GM12878 (cell line): ENCODE data around the gene MRPS23.

Experiments used
- CBFB ChIP-seq: IDR thresholded peaks from 2 replicates; pipeline ENCODE4 v1.6.1; 2016; ENCODE audit warnings: antibody characterized with exemption, low read depth
- CREM ChIP-seq: IDR thresholded peaks from 2 replicates; pipeline ENCODE4 v1.6.1; 2014; ENCODE audit warnings: antibody characterized with exemption, low read depth
- TF ChIP-seq, protein P1 (sequence below), 3 experiments: IDR thresholded peaks in 2 of 3; conservative IDR thresholded peaks in 1 of 3; 2 replicates each; pipeline ENCODE4 v1.5.1; 2011; ENCODE audit warnings: low read depth in 3 of 3, low read length in 3 of 3, mild to moderate bottlenecking in 3 of 3, control low read depth in 2 of 3, moderate library complexity in 2 of 3, inconsistent platforms in 1 of 3, mixed read lengths in 1 of 3; ENCODE audit not compliant: control insufficient read depth in 2 of 3, insufficient read depth in 1 of 3; ENCODE audit errors: extremely low read depth in 1 of 3
- TF ChIP-seq, protein P2 (sequence below): fragments of 450-650 bp; IDR thresholded peaks from 2 replicates; pipeline ENCODE4 v1.6.1; 2016; ENCODE audit warnings: mild to moderate bottlenecking, moderate library complexity, borderline replicate concordance

DNA sequence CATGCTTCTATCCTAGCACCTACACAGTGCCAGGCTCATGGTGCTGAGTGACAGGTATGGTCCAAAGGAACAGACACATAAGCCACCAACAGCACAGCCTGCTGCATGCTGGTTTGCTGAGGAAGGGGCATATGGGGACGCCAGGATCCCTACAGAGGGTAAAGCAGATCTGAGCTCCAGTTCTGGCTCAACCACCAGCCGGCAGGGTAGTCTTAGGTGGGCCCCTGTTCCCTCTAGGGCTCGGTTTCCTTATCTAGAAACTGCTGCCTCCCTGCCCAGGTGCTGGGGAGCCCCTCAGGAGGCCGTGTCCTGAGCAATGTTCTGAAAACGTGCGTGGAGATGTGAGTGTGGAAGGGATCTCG lies 24.2 kb upstream of the MRPS23 start:
- TF ChIP-seq, protein P1, sequence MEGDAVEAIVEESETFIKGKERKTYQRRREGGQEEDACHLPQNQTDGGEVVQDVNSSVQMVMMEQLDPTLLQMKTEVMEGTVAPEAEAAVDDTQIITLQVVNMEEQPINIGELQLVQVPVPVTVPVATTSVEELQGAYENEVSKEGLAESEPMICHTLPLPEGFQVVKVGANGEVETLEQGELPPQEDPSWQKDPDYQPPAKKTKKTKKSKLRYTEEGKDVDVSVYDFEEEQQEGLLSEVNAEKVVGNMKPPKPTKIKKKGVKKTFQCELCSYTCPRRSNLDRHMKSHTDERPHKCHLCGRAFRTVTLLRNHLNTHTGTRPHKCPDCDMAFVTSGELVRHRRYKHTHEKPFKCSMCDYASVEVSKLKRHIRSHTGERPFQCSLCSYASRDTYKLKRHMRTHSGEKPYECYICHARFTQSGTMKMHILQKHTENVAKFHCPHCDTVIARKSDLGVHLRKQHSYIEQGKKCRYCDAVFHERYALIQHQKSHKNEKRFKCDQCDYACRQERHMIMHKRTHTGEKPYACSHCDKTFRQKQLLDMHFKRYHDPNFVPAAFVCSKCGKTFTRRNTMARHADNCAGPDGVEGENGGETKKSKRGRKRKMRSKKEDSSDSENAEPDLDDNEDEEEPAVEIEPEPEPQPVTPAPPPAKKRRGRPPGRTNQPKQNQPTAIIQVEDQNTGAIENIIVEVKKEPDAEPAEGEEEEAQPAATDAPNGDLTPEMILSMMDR (IDR thresholded peaks at IDR 0.05 in 2 of 3, conservative IDR thresholded peaks at IDR 0.05 in 1 of 3; ENCODE audit: control insufficient read depth in 2 of 3, extremely low read depth in 1 of 3, insufficient read depth in 1 of 3, low read depth in 3 of 3, low read length in 3 of 3) = no peak
- no peak for TF ChIP-seq CBFB
- TF ChIP-seq CREM = no peak
- TF ChIP-seq, protein P2, sequence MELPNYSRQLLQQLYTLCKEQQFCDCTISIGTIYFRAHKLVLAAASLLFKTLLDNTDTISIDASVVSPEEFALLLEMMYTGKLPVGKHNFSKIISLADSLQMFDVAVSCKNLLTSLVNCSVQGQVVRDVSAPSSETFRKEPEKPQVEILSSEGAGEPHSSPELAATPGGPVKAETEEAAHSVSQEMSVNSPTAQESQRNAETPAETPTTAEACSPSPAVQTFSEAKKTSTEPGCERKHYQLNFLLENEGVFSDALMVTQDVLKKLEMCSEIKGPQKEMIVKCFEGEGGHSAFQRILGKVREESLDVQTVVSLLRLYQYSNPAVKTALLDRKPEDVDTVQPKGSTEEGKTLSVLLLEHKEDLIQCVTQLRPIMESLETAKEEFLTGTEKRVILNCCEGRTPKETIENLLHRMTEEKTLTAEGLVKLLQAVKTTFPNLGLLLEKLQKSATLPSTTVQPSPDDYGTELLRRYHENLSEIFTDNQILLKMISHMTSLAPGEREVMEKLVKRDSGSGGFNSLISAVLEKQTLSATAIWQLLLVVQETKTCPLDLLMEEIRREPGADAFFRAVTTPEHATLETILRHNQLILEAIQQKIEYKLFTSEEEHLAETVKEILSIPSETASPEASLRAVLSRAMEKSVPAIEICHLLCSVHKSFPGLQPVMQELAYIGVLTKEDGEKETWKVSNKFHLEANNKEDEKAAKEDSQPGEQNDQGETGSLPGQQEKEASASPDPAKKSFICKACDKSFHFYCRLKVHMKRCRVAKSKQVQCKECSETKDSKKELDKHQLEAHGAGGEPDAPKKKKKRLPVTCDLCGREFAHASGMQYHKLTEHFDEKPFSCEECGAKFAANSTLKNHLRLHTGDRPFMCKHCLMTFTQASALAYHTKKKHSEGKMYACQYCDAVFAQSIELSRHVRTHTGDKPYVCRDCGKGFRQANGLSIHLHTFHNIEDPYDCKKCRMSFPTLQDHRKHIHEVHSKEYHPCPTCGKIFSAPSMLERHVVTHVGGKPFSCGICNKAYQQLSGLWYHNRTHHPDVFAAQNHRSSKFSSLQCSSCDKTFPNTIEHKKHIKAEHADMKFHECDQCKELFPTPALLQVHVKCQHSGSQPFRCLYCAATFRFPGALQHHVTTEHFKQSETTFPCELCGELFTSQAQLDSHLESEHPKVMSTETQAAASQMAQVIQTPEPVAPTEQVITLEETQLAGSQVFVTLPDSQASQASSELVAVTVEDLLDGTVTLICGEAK = no peak
